Left ventricle myocardium superior (tissue), 1 donor: Measurements from ENCODE around the gene RICTOR. TPM values are rescaled to one million over a fixed set of nuclear protein-coding genes. Genes with fewer than 3 reads are reported as not detected.

ENCODE experiments used
- ATAC-seq: fragments of 200-7000 bp; cut with Tn5 transposase; one replicate; pipeline ENCODE4 v1.9.1; 2020; ENCODE audit warnings: mild to moderate bottlenecking, moderate library complexity
- DNase-seq: peaks from one replicate; pipeline ENCODE4 v3.0.0-alpha.2; 2020
- intact Hi-C: fragments of 100-400 bp; cut with micrococcal nuclease; formaldehyde crosslinking; loops from one replicate; pipeline ENCODE4 v1.11.0; 2022
- total RNA-seq: library from RNA; stranded (reverse); fragmentation: NEBNext Ultra II Directional; extraction: Animal tissue kit (Norgen Biotek cat#: 25700); gene quantifications from one replicate; pipeline ENCODE4 v1.2.1, GENCODE V29; 2021
- donor health status: DM: no; HTN: yes; CAD: no; lungs with severe emphysema.

The RICTOR gene
- total RNA-seq, 1 donor from 2014 or later, result 27.5 TPM

DNA sequence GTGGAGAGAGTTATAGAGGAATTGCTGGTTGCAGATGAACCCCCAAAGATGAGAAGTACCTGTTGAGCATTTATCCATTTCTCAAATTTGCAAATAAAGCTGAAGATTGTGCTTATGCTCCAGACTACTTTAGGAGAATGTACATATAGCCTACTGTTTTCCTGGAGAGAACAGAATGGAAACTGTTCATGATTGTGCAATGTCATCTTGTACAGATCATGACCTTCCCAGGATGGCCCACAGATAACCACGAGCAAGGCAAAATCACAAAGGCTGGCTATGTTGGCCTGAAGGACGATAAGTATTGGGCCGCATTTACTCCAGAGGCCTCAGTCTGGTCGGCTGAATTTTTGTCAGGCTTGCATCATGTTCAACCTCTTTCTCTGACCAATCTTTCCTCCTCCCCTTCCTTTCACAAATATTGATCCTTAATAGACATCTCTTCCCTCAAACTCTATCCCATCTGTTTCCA, 28.5 kb upstream of the RICTOR start:
- DNase-seq, result no peak
- no peak for ATAC-seq
- intact Hi-C loops, result no loop called here

DNA sequence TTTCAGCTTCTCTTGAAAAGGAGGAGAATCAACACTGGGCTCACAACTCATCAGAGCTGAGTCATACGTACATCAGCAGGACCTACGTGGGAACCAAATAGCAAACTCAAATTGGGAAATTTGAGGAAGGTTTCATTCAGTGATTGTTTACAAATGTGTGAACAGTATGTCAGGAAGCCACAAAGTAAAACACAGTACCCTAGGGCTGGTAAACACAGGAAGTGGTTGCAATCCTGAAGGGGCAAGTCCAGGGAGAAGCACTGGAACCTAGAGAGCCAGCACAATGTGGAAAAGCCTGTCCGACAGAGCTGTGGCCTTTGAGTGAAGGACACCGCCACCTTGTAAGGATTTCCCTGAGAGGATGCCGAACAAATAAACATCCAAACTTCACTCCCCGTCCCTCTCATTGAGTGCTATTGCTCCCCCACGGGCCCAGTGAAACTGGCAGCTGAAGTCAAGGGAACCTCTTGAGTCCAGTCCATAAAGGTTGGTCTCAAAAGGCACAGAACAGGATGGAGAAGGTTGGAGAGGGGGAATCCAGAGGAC, 26.7 kb upstream of the RICTOR start:
- intact Hi-C loops, result no loop called here
- DNase-seq, result no peak
- ATAC-seq, result no peak

- intact Hi-C loops, result no loop called here
- ATAC-seq (no peak), DNase-seq (no peak)
These were observed 26.2 kb upstream of the RICTOR start for GRCh38 chr5:39100301-39100850.

DNA sequence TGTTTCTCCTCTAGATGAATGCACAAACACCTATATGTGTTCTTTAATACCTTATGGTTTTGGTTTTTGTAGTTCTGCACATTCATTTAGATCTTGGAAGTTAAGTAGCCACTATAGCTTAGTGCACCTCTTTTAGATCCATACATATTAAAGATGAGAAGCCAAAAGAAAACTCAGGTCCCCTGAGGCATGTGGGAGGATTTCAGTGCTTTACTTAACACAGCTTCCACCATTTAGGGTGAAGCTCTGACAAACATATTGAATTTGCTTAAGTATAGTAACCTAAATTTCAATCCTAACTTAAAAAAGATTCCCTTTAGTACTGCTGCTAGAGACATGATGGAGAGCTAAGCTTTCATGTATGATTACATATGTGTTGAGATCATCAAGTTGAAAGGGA, 25.6 kb upstream of the RICTOR start:
- intact Hi-C loops, result no loop called here
- ATAC-seq, result no peak
- no peak for DNase-seq

GRCh38 chr5:39093352-39093751, 19.2 kb upstream of the RICTOR start:
- no peak for ATAC-seq
- no peak for DNase-seq
- intact Hi-C loops, result no loop called here

- ATAC-seq, result no peak
- DNase-seq, result no peak
- intact Hi-C loops, result no loop called here
These were observed 18.6 kb upstream of the RICTOR start for GRCh38 chr5:39092581-39093351.

- no peak for DNase-seq
- intact Hi-C loops, result no loop called here
- no peak for ATAC-seq
These were observed 17.9 kb upstream of the RICTOR start for GRCh38 chr5:39091940-39092580.

- DNase-seq (no peak), ATAC-seq (no peak)
- intact Hi-C loops, result loop anchor here (5.0 kb wide), 1 partner anchor 87 kb away; no protein-coding TSS in a partner anchor
These were observed 9.8 kb upstream of the RICTOR start for GRCh38 chr5:39083968-39084367.

- no peak for DNase-seq
- ATAC-seq, result no peak
- intact Hi-C loops, result loop anchor here (5.0 kb wide), 1 partner anchor 86 kb away; no protein-coding TSS in a partner anchor
These were observed 8.8 kb upstream of the RICTOR start for GRCh38 chr5:39082995-39083394.

DNA sequence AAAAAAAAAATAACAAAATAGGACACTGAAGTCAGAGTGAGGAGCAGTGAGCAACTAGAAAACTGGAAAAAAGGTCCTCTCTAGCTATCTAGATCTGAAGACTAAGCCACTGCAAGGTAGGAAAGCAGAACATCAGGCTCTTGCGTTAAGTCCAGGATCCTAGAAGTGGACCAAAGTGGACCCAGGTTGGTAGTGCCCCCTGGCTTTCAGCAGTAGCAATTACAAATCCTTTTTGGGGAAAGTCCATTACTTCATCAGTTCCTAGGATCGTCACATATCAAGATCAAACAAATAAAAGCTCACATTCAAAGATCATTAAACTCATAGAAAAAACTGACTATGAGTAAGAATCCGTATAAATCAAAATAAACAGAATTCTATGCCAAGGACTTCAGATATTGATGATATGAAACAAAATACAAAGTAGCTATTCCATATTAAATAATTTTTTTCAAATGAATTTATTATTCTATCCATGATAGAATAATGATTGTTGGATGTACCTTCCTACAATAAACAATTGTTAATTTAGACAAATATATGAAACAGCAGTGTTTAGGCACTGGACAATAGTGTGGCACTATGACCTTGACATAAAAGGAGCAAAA, 6.5 kb upstream of the RICTOR start:
- intact Hi-C loops, result loop anchor here (5.0 kb wide), 1 partner anchor 83 kb away; no protein-coding TSS in a partner anchor
- peak; percentile 78 for ATAC-seq
- DNase-seq, result no peak

DNA sequence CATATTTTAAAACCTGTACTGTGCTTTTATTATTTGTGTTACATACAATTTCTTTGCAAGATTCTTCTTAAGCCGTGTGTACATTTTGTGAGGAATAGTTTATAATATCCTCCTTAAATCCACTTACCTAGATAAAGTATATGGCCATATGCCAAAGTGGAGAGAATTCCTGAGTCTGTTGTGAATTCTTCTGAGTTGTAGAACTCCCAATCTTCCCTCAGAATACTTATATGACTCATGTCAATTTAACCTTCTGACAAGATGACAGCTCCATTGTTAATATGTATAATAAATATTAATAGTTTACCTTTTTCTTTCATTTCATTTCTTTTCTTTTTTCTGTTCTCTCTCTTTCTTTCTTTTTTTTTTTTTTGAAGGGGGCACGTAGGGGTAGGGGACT, 6.0 kb upstream of the RICTOR start:
- DNase-seq (no peak), ATAC-seq (no peak)
- intact Hi-C loops, result loop anchor here (5.0 kb wide), 1 partner anchor 83 kb away; no protein-coding TSS in a partner anchor

- intact Hi-C loops, result no loop called here
- ATAC-seq, result no peak
- DNase-seq, result no peak
These were observed 4.9 kb upstream of the RICTOR start for GRCh38 chr5:39079147-39079546.

DNA sequence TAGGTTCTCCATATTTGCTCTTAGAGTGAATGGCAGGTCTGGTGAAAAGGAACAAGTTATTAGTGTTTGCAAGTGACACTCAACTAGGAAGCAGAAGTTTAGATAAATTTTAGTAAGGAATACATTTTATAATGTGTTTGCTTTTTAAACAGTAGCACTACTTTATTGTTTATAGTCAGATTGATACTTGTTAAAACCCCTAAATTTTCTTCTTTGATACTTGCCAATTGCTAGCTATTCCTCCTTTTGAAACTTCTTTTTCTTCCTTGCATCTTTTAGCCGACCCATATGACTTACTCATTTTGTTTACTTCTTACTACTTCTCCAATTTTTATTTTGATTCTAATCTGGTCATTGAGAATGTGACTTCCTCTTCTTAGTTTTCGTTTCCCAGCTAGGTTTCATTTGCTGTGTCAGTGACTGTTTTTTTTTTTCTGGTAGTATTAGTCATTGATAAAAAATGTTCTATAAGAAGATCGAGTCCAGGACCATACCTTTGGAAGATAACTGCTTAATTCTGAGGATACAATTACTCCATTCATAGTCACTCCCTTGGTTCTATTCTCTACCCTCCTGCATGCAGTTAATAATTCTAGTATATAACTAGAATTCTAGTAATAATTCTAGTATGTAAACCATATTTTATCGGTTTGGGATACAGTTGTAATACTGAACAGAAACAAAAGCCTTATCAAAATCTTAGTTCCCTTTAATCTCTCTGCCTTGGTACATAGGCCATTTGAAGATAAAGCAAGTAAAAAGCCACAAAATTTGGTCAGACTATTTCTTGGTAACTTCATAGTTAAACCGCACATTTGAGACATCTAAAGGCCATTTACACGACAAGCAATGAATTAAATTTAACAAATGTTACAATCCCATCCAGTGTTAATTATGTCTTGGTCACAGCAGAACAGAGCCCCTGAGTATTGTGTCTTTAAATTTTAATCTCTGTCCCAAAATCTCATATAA, 2.8 kb upstream of the RICTOR start:
- DNase-seq (no peak), ATAC-seq (no peak)
- intact Hi-C loops, result no loop called here

- DNase-seq (no peak), ATAC-seq (no peak)
- intact Hi-C loops, result no loop called here
These were observed 2.0 kb upstream of the RICTOR start for GRCh38 chr5:39076101-39076756.

- DNase-seq (no peak), ATAC-seq (no peak)
- intact Hi-C loops, result loop anchor here (5.0 kb wide), 1 partner anchor 61 kb away; no protein-coding TSS in a partner anchor
These were observed 507 bp downstream of the RICTOR start for GRCh38 chr5:39073767-39074016.

GRCh38 chr5:39072925-39073766, 1.1 kb downstream of the RICTOR start:
- no peak for DNase-seq
- intact Hi-C loops, result loop anchor here (5.0 kb wide), 1 partner anchor 61 kb away; no protein-coding TSS in a partner anchor
- ATAC-seq, result peak; percentile 7

- no peak for DNase-seq
- no peak for ATAC-seq
- intact Hi-C loops, result no loop called here
These were observed 6.1 kb downstream of the RICTOR start for GRCh38 chr5:39068099-39068498.
